ENCODE data around the gene LMF1.

DNA sequence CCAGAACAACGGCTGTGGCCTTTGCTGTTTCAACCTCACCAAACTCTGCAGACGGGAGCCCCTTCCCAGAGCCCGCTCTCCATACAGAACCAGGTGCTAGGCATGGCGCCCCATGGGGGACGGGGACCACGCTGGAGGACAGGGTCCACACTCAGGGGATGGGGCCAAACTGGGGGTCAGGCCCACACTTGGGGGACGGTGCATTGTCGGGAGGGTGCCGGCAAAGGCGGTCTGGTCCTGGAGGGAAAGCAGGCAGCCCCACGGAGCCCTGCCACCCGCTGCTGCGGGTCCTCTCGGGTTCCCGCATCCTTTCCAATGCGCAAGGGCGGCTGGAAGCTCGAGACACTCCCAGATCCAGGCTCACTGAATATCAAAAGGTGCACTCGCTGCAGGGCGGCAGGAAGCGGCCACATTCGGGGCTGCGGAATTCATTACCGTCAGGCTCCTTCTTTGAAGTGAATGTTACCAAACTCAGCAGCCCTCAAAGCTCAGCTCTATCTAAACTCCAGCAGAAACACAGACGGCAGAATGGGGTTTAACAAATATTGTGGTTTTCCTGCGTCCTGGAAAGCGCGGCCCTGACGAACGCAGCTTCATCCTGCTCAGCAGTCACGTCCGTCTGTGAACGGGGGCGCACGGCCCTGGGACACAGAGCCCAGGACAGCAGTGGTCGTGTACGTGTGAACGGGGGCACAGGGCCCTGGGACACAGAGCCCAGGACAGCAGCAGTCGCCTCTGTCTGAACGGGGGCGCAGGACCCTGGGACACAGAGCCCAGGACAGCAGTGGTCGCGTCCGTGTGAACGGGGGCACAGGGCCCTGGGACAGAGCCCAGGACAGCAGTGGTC, 41.3 kb downstream of the LMF1 start:
- TF ChIP-seq, protein P1, sequence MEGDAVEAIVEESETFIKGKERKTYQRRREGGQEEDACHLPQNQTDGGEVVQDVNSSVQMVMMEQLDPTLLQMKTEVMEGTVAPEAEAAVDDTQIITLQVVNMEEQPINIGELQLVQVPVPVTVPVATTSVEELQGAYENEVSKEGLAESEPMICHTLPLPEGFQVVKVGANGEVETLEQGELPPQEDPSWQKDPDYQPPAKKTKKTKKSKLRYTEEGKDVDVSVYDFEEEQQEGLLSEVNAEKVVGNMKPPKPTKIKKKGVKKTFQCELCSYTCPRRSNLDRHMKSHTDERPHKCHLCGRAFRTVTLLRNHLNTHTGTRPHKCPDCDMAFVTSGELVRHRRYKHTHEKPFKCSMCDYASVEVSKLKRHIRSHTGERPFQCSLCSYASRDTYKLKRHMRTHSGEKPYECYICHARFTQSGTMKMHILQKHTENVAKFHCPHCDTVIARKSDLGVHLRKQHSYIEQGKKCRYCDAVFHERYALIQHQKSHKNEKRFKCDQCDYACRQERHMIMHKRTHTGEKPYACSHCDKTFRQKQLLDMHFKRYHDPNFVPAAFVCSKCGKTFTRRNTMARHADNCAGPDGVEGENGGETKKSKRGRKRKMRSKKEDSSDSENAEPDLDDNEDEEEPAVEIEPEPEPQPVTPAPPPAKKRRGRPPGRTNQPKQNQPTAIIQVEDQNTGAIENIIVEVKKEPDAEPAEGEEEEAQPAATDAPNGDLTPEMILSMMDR (IDR thresholded peaks at IDR 0.05; ENCODE audit: low read depth, low read length), result no peak
- TF ChIP-seq POLR2A (IDR thresholded peaks at IDR 0.05; ENCODE audit: extremely low read depth, insufficient read length), result no peak
